OCI-LY7 (cell line): ENCODE results near the gene FBLN1. TPM values are rescaled to one million over a fixed set of nuclear protein-coding genes. Genes with fewer than 3 reads are reported as not detected.
A peak's percentile ranks its signal among the peaks of the same experiment; 100 is the strongest.

Source experiments
- BruUV-seq: library from RNA; stranded (reverse); fragments of 400-500 nt; replicated peaks from 2 replicates; lab custom pipeline; 2021; lab: Mats Ljungman, UMichigan
- CTCF ChIA-PET: fragments of 300-600 bp; sonication (Branson Sonifier 250); formaldehyde crosslinking; loops from one replicate; lab custom pipeline; 2022; ENCODE audit warnings: antibody characterized with exemption; ENCODE audit not compliant: unreplicated experiment; lab: Charles Lee
- POLR2A ChIA-PET: fragments of 300-600 bp; sonication (Branson Sonifier 250); formaldehyde crosslinking; loops from one replicate; lab custom pipeline; 2022; ENCODE audit warnings: antibody characterized with exemption; lab: Charles Lee
- DNase-seq: peaks from one replicate; pipeline ENCODE4 v3.0.0-alpha.2; 2015; ENCODE audit warnings: low spot score
- H2AFZ ChIP-seq: fragments of 200-600 bp; sonication (generic), shearing (Covaris generic); 2 replicates; pipeline ENCODE4 v1.6.1; 2014; ENCODE audit warnings: mild to moderate bottlenecking, antibody characterized with exemption, low read length, moderate library complexity
- H3K27ac ChIP-seq: fragments of 200-600 bp; sonication (generic); 2 replicates; pipeline ENCODE4 v1.5.1; 2014; ENCODE audit warnings: mixed run types, low read depth, mild to moderate bottlenecking, moderate library complexity, low read length, inconsistent platforms; ENCODE audit not compliant: poor library complexity, severe bottlenecking
- H3K36me3 ChIP-seq: fragments of 200-600 bp; sonication (generic); 2 replicates; pipeline ENCODE4 v1.6.1; 2014; ENCODE audit warnings: mild to moderate bottlenecking, antibody characterized with exemption, low read length, moderate library complexity, mixed read lengths; ENCODE audit not compliant: insufficient read depth
- H3K4me1 ChIP-seq: fragments of 200-600 bp; sonication (generic); 2 replicates; pipeline ENCODE4 v1.5.1; 2014; ENCODE audit warnings: mild to moderate bottlenecking, low read length; ENCODE audit not compliant: insufficient read depth, poor library complexity, severe bottlenecking
- H3K4me2 ChIP-seq: fragments of 200-600 bp; sonication (generic); 2 replicates; pipeline ENCODE4 v1.6.1; 2014; ENCODE audit warnings: mild to moderate bottlenecking, low read length
- H3K4me3 ChIP-seq: fragments of 200-600 bp; sonication (generic); 2 replicates; pipeline ENCODE4 v1.5.1; 2014; ENCODE audit warnings: mild to moderate bottlenecking, low read depth, low read length; ENCODE audit not compliant: poor library complexity, severe bottlenecking
- H3K79me2 ChIP-seq: fragments of 200-600 bp; sonication (generic); 2 replicates; pipeline ENCODE4 v1.6.1; 2016; ENCODE audit warnings: low read depth, mild to moderate bottlenecking, low read length, moderate library complexity, mixed read lengths; ENCODE audit not compliant: insufficient read depth
- H3K9me2 ChIP-seq: fragments of 200-600 bp; sonication (generic); 2 replicates; pipeline ENCODE4 v1.6.1; 2016; ENCODE audit warnings: mild to moderate bottlenecking, low read length, mixed read lengths; ENCODE audit not compliant: insufficient read depth
- H3K9me3 ChIP-seq: fragments of 200-600 bp; sonication (generic); 2 replicates; pipeline ENCODE4 v1.6.1; 2014; ENCODE audit warnings: mild to moderate bottlenecking, mixed run types, low read length, mixed read lengths
- H4K20me1 ChIP-seq: fragments of 200-600 bp; sonication (generic); 2 replicates; pipeline ENCODE4 v1.6.1; 2014; ENCODE audit warnings: mild to moderate bottlenecking, antibody characterized with exemption, low read length, moderate library complexity, mixed read lengths; ENCODE audit not compliant: insufficient read depth
- CTCF ChIP-seq: fragments of 200-600 bp; sonication (generic); conservative IDR thresholded peaks from 2 replicates; pipeline ENCODE4 v1.5.1; 2014; ENCODE audit warnings: mild to moderate bottlenecking, antibody characterized with exemption, low read length, moderate library complexity, mixed read lengths
- EZH2phosphoT487 ChIP-seq: fragments of 200-600 bp; sonication (generic); IDR thresholded peaks from 2 replicates; pipeline ENCODE4 v1.6.1; 2018; ENCODE audit warnings: low read depth, borderline replicate concordance, mild to moderate bottlenecking, mixed run types, antibody characterized with exemption, low read length, moderate library complexity, mixed read lengths
- intact Hi-C: fragments of 100-400 bp; cut with micrococcal nuclease; formaldehyde crosslinking; loops from one replicate; pipeline ENCODE4 v1.10.0; 2022; ENCODE audit not compliant: unreplicated experiment
- total RNA-seq, 2 experiments: library from RNA; depleted of rRNA in 1 of 2; stranded (reverse); fragments of >200 nt in 1 of 2; shearing (Covaris generic) in 1 of 2; gene quantifications; 2 replicates each; pipeline ENCODE4 v1.2.3, GENCODE V29; 2014 to 2022

FBLN1 gene
- total RNA-seq, 2 experiments from 2014 or later: not detected

- intact Hi-C loops: no loop called here
- Histone ChIP-seq H2AFZ (no peak overlapping the region), H3K79me2 (no peaks in the 10 kb centered on the region), H3K9me2 (no peaks in the 10 kb centered on the region), H3K4me1 (peaks cover 14% of the 10 kb centered on the region), H3K9me3 (no peaks in the 10 kb centered on the region), H3K27ac (no peak overlapping the region), H3K4me2 (no peak overlapping the region), H3K4me3 (no peak overlapping the region), H4K20me1 (no peaks in the 10 kb centered on the region), H3K36me3 (no peaks in the 10 kb centered on the region)
- no peak for DNase-seq
- ChIA-PET POLR2A (no interaction called here), CTCF (no interaction called here)
- TF ChIP-seq EZH2phosphoT487: no peak
- TF ChIP-seq CTCF: no peak
- BruUV-seq: no TSS peak
These were observed 99.5 kb downstream of the FBLN1 start for GRCh38 chr22:45602004-45602733.

GRCh38 chr22:45602824-45603595 lies 100.3 kb downstream of the FBLN1 start:
- H3K79me2 ChIP-seq: no peaks in the 10 kb centered on the region
- H3K27ac ChIP-seq: no peak overlapping the region
- H3K4me3 ChIP-seq: no peak overlapping the region
- intact Hi-C loops: no loop called here
- ChIA-PET CTCF (no interaction called here), POLR2A (interaction anchor here (0.6 kb wide), 1 partner anchor 703 kb away, joined by 3 read pairs; no protein-coding TSS in a partner anchor)
- no TSS peak for BruUV-seq
- H3K4me1 ChIP-seq: peaks cover 14% of the 10 kb centered on the region
- no peaks in the 10 kb centered on the region for H4K20me1 ChIP-seq
- no peaks in the 10 kb centered on the region for H3K36me3 ChIP-seq
- DNase-seq: peak; percentile 58
- no peaks in the 10 kb centered on the region for H3K9me2 ChIP-seq
- peak overlapping the region; percentile 74; the same call in 1 of the 2 replicates for H2AFZ ChIP-seq
- TF ChIP-seq CTCF (no peak), EZH2phosphoT487 (no peak)
- peak overlapping the region; percentile 35 for H3K4me2 ChIP-seq
- H3K9me3 ChIP-seq: no peaks in the 10 kb centered on the region
